LHCN-M2 (cell line): Measurements from ENCODE around the gene CELF2. TPM values are rescaled to one million over a fixed set of nuclear protein-coding genes. Genes with fewer than 3 reads are reported as not detected.

Source experiments
- DNase-seq: peaks from one replicate; pipeline ENCODE4 v3.0.0-alpha.2; 2012; ENCODE audit warnings: low read depth
- total RNA-seq: library from RNA; depleted of rRNA; stranded (reverse); fragments of >200 nt; gene quantifications from 2 replicates; pipeline ENCODE4 v1.2.3, GENCODE V29; 2014

Gene CELF2
- total RNA-seq, 1 experiment from 2014 or later: 68.1 TPM

DNA sequence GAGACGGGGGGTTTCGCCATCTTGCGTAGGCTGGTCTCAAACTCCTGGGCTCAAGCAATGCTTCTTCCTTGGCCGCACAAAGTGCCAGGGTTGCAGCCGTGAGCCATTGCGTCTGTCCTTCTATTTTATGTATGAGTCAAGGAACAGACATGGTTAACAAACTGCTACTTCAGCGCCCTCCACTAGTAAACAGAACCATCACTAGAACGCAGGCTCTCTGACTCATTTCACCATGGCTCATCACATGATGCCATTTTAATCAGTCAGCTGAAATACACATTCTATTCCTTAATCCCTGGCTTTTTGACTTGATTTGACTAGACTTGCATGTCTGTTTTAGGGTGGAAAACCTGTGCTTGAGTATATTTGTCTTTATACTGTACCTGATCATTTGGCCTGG lies 41.3 kb downstream of the CELF2 start:
- DNase-seq: peak; percentile 83

GRCh38 chr10:11063856-11064255 lies 46.2 kb downstream of the CELF2 start:
- DNase-seq: no peak

DNA sequence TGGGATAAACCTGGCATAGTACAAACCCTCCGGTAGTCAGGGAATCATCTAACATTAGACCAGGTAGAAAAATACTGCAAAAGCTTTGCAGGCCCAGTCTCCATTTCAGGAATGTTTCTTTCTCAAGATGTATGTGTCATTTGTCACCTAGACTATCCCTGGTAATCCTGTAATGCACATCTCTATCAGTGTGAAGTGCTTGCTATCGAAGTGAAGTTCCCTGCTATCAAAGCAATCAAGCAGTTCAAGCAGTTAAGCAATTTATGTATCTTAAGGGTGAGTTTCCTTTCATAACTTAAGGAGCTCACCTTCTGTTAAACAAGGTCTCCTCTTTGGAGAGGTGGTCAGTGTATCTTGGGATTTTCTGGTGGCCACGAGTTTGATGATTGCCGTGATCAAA lies 47.2 kb downstream of the CELF2 start:
- DNase-seq: no peak

DNA sequence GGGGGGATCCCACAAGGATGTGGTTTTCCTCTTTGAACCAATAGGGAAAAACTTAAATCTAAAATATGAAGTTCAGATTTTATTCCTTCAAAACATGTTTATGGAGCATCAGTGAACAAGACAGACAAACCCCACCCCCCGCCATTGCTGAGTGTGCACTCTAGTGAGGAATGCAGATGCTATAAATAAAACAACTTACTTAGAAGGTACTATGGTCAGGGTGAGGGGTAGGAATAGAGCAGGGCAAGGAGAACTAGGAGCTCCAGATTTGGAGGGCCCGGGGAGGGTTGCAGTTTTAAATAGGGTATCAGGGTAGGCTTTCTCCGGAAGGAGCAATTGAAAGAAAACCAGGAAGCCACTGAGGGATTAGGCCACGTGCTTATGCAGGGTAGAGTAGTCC lies 47.9 kb downstream of the CELF2 start:
- DNase-seq: no peak

DNA sequence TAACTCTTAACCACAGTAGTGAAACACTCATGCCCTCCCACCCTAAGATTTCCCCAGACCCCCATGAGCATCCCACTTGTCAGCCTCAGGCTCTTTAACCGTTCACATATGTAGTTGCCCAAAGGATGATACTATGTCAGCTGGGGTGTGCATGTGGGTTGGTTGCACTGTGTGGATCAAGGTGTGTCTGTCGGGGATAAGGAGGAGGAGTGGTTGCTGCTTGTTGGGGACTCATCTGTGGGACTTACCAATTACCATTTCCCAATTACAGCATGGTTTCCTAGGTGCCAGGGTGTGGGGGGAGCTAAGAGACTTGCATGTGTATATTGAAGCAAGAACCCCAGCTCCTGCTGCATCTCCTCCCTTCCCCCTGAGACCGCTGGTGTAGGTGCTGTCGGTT lies 48.8 kb downstream of the CELF2 start:
- DNase-seq: no peak

DNA sequence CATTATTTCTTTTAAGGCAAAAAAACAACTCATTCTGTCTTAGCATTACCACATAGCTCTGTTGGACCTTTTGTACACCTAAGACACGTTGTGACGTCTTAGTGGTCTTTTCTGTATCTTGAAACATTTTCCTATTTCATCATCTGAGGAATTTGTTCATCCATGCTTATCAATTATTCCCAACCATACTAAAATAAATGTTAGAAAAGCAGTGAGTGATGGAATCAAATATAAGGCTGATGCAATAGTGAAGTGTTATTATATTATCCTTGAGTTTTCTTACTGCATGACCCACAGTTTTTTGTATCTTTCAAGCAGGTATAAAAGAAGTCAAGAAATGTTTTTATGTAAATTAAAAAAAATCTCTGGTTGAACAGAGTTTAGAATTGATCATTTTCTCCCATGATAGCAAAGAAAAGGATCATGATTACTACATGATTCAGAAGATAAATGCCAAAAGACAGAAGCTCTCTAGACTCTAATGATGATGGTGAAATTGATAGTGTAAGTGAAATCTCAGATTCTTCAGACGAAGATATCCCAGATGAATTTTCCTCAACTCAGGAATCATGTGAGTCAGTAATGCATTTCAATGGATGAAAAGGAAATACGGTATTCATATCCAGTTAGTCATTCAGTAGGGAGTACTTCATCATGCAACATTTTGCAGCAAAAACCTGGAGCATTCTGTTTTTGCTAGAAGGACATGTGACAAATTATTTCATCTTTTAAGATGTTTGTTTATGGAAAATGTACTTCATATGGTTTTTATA lies 51.4 kb downstream of the CELF2 start:
- peak; percentile 34 for DNase-seq

DNA sequence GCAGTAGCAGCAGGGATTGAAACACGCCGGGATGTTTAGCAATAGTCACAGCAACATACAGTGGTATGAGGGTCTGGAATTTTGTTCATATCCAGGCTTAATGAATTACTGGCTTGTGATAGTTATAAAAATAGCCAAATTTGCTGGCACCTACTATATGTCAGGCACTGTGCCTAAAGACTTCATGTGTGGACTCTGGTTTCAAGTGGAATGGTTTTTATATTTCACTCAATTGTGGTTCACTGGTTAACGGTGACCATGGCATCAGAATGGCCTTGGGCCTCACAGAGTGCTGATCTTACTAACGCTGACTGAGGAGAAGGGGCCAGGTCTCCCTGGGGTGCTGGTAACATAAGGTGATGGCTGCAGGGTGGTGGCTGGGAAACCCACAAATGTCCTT lies 55.7 kb downstream of the CELF2 start:
- no peak for DNase-seq

GRCh38 chr10:11074536-11075267 lies 57.0 kb downstream of the CELF2 start:
- no peak for DNase-seq

GRCh38 chr10:11076221-11076620 lies 58.5 kb downstream of the CELF2 start:
- no peak for DNase-seq

DNA sequence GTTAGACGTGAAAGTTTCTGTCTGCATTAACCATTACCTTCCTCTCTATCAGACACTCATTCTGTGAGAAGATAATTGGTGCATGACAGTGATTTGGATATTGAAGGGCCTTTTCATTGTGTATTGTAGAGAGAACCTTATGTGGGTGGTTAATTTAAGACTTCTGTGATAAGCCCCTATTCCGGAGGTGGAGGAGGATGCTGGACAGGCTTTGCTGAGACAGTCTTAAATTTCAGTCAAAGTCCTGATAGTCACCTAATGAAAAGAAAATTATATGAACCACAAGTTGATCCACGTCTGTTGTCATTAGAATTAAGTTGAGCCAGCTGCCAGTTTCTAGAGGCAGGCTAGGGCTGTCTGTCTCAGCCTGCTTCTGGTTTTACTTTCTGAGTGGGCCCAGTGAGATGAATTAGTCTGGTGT lies 62.9 kb downstream of the CELF2 start:
- peak; percentile 33 for DNase-seq

DNA sequence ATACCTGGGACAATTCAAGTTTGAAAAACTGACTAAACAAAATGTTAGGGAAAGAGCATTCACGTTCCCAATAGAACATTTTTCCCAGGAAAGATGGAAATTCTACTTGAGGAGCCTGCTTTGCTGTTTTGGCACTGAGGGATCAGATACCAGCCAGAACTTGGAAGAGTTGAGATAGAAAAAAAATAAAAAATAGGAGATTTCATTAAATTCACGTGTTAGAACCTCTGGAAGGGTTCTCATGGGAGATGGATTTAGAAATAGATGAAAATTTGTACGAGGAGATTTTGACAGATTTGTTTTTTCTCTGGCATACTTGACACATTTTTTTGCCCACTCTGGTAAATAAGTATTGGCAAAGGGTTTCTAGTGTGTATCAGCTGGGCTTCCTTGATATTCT lies 63.7 kb downstream of the CELF2 start:
- DNase-seq: no peak

DNA sequence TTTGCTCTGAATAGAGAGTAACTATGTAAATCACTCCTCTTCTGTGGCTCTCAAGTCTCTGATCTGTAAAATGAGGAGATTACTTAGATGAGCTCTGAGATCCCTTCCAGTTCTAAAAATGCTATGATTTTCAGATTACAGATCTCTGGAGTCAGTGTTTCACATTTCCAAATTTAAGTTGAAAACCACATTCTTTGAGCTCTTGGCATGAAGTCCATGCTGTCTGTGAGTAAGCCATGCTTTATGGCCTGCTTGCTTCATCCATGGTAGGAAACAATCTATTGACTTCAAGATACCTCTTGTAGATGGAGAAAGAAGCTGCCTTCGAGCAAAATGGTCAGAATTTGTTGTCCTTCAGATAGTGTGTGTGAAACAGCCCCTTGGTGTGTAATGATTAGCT lies 64.9 kb downstream of the CELF2 start:
- peak; percentile 11 for DNase-seq

DNA sequence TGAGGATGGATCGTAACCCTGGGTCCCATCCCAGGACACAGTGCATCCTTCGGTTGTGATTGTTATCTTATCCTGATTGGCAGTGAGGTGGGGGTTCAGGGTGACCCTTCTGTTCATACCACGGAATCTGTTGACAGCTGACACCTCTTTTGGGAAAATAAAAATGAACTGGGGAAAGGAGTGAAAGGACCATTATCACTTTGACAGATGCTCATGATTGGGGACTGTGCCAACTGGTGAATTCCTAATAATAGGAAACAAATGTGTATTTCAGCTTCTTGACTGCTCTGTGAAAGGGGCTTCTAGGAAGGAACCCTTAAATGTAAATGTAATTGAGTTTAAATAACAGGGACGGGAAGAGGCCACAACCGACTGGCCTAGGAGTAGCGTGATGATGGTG lies 65.4 kb downstream of the CELF2 start:
- DNase-seq: no peak

DNA sequence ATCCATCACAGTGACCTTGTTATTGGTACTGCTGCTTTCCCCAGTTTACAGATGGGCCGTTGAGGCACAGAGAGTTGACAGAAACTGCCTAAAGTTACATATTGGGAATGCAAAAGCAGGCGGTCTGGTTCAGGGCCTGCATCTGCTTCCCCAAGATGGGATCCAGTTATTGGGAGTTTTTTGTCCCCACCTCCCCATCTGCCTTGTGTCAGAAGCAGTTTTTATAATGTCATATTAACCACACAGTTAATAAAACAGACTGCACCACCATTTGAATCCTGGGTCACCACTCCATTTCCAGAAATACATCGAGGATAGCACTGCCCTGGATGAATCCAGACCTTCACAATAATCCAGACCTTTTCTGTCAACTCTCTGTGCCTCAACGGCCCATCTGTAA lies 67.9 kb downstream of the CELF2 start:
- no peak for DNase-seq

DNA sequence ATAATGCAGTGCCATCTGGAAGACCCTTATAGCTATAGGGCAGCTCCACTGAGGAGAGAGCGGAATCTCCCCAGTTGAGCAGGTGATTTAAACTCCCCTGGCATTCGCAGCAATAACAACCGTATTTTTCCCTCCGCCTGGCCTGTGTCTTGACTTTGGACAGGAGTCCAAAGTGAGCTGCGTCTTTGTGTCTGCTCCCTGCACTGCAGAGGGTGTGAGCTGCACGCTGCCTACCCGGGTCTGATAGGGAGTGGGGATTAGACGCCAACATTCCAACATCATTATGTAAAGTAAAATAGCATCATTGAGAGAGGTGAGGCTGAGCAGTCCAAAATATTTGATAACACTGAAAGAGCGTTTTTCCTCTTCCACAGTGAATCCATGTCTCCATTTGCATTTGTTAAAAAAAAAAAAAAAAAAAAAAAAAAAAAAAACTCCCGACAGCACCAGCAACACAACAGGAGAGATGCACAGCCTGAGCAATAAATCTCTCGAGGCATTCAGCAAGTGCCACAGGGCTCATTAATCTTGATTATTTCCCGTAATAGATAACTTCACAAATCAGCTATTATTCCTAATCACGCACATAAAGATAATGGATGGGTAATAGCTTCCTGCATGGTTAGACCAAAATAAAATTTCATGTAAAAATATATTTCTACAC lies 68.6 kb downstream of the CELF2 start:
- no peak for DNase-seq

DNA sequence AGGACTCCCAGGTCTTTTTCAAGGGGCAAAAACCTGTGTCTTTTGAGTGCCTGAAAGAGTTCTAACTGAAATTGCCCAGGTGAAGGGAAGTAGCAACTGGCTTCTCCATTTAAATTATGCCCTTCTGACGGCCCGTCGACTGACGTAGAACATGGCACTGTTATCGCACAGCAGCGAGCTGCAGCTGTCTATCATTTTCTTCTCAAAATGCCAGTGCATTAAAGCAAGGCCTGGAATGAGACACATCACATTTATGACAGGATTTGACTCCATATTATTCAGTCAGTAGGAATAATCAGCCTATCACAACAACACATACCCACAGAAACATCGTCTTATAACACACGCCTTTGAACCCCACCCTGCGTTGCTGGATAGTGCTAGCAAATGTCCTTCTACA lies 69.7 kb downstream of the CELF2 start:
- no peak for DNase-seq

GRCh38 chr10:11088709-11089108 lies 71.0 kb downstream of the CELF2 start:
- DNase-seq: no peak

GRCh38 chr10:11089272-11089671 lies 71.6 kb downstream of the CELF2 start:
- no peak for DNase-seq

DNA sequence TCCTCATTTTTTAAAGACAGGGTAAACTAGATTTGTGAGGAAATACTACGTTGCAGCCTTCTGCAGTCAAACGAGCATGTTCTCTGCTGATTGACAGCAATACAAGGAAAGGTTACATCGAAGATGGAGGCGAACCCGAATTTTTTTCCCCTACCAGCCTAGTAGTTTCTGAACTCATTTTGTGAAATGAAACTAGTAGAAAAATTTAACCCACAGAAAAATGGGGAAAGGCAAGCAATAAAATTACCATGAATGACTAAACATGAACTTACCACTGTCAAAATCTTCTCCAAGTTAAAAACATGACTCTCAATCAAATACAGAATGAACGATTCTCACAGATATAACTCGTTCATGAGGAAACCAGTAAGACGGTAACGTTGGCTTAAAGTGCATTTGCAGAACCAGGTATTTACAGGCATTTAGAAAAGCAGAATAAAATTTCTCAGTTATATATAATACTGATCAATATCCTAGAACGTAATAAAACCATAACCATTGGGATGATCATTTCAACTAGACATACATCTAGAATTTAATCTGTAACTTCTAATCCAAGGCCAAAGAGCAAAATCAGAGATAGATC lies 73.9 kb downstream of the CELF2 start:
- DNase-seq: no peak

DNA sequence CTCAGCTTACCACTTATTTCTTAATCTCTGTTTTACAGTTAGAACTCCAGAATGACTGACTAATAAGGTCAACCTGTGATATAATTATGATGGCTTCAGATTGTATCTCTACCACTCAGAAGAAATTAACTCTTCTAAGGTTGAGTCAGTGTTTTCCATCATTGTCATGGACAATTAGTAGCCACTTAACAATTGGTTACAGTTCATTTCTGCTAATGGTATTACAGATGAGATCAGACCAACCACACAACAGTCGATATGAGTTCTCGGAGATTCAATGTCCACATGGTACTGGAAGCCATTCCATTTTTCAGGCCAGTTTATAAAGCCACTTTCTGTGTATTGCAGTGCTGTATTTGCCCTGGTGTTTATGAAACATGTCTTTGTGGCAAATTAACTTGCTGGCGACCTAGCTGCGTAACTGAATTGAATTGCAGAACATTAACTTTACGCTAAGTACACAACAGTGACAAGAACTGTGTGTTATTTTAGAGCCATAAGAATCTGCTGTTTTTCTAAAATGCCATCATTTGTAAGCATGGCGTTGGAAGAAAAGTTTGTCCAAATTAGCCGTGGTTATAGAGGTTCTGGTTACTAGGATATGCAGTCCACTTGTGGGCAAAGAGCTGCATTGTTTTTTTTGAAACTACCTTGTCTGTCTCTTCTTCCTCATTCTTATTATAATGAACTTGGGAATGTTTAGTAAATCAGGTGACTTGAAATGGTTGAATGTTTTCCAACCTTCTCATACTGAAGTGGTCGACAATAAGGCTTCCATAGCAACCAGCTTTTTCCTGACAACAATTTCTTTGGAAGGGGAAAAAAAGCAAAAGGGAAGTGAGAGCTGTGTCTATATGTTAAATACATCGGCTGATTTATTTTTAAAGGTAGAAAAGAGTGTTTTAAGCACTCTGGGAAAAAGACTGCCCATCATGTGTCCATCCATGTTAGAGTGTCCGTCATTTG lies 76.4 kb downstream of the CELF2 start:
- DNase-seq: no peak

DNA sequence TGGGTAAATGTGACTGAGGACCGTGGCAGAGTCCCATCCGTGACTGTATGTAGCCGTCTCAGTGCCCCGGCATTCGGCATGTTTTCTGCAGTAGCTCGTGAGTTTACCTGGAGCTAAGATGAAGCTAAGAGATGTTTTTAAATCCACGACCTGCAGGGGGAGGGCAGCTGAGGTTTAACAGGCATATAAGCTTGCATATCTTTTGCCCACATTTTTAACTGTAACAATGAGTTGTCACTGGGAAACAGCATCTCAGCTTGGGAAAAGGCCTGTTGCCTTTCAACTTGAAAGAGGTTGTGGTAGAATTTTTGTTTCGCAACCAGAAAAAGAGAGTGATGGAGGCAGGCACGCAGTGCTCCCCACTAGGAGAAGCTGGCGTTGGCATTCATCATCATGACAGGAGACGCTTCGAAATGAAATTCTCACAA lies 77.7 kb downstream of the CELF2 start:
- peak; percentile 13 for DNase-seq
